SK-N-SH (cell line): ENCODE measurements around the gene AQP5.

Source experiments
- CTCF ChIP-seq: fragments of 200-600 bp; sonication (generic); IDR thresholded peaks from 2 replicates; pipeline ENCODE4 v1.6.1; 2017; ENCODE audit warnings: antibody characterized with exemption, mild to moderate bottlenecking, moderate library complexity
- RAD21 ChIP-seq: IDR thresholded peaks from 2 replicates; pipeline ENCODE4 v1.6.1; 2012; ENCODE audit warnings: mild to moderate bottlenecking, low read length

DNA sequence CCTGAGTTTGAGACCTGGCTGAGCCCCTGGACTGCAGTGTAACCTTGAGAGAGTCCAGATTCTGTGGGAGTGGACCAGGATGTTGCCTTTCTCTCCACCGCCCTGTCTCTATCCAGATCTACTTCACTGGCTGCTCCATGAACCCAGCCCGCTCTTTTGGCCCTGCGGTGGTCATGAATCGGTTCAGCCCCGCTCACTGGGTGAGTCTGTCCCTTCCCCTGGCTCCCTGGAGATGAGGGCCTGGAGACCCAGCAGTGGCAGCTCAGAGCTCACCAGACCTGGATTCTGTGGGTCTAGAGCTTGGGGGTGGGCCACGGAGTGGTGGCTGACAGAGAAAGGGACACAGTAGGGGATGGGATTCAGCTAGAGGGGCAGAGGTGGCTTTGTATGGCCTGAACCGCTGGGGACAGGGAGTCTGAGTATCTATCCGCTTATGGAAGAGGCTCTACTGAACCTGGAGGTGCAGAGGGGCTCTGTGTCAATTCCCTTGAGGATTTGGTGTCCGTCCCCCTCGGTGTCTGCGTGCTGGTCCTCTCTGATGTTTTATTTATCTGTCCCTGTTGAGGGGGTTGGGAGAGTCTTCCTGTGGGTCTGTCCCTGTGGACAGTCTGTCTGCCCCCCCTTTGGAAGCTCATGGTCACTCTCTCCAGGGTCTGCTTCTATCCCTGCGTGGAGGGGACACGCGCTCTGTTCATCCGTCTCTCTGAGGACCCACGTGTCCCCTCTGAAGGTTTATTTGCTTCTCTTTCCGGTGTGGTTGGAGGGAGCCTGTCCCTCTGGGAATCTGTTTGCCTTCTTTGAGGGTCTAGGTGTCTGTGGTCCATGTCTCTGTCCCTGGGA is 2.5 kb downstream of the AQP5 start:
- TF ChIP-seq CTCF (no peak), RAD21 (no peak)
